HG03521 (cell line): Measurements from ENCODE around the gene ANXA5.
"Not testable (repeated sequence)": the region's sequence is repeated elsewhere in the genome, so short reads cannot be mapped to it uniquely, and the experiment has no call there.

Experiments used
- ATAC-seq: cut with Tn5 transposase; IDR thresholded peaks from one replicate; pipeline ENCODE4 v1.9.1; 2021; ENCODE audit warnings: mild to moderate bottlenecking, moderate library complexity; ENCODE audit not compliant: unreplicated experiment

The ANXA5 gene

GRCh38 chr4:121696581-121697461 lies at the start of gene ANXA5:
TSS of gene ANXA5 (minus strand) at chr4:121696980. CDS start at chr4:121696589, 391 bp downstream.
- peak; percentile 90 for ATAC-seq

GRCh38 chr4:121742794-121743193 lies 46.0 kb upstream of the ANXA5 start:
- no peak for ATAC-seq

GRCh38 chr4:121741751-121742150 lies 45.0 kb upstream of the ANXA5 start:
- no peak for ATAC-seq

GRCh38 chr4:121740796-121741409 lies 44.1 kb upstream of the ANXA5 start:
- ATAC-seq: no peak

- ATAC-seq: no peak
Observed at GRCh38 chr4:121739575-121739974, 42.8 kb upstream of the ANXA5 start.

- no peak for ATAC-seq
Observed at GRCh38 chr4:121738780-121739535, 42.2 kb upstream of the ANXA5 start.

GRCh38 chr4:121737846-121738554 lies 41.2 kb upstream of the ANXA5 start:
- no peak for ATAC-seq

GRCh38 chr4:121736735-121737351 lies 40.1 kb upstream of the ANXA5 start:
- no peak for ATAC-seq

GRCh38 chr4:121734571-121734970 lies 37.8 kb upstream of the ANXA5 start:
- ATAC-seq: no peak

- ATAC-seq: no peak
Observed at GRCh38 chr4:121733942-121734341, 37.2 kb upstream of the ANXA5 start.

- not testable (repeated sequence) for ATAC-seq
Observed at GRCh38 chr4:121729753-121730152, 33.0 kb upstream of the ANXA5 start.

GRCh38 chr4:121728798-121729226 lies 32.0 kb upstream of the ANXA5 start:
- no peak for ATAC-seq

GRCh38 chr4:121728066-121728465 lies 31.3 kb upstream of the ANXA5 start:
- no peak for ATAC-seq

GRCh38 chr4:121726642-121727268 lies 30.0 kb upstream of the ANXA5 start:
- peak; percentile 95 for ATAC-seq

- ATAC-seq: no peak
Observed at GRCh38 chr4:121724671-121725070, 27.9 kb upstream of the ANXA5 start.

GRCh38 chr4:121721700-121722099 lies 24.9 kb upstream of the ANXA5 start:
- no peak for ATAC-seq

- no peak for ATAC-seq
Observed at GRCh38 chr4:121720109-121720508, 23.3 kb upstream of the ANXA5 start.

- ATAC-seq: no peak
Observed at GRCh38 chr4:121717680-121718237, 21.0 kb upstream of the ANXA5 start.

GRCh38 chr4:121714548-121714947 lies 17.8 kb upstream of the ANXA5 start:
- ATAC-seq: no peak

- ATAC-seq: no peak
Observed at GRCh38 chr4:121712783-121713182, 16.0 kb upstream of the ANXA5 start.
